Suppressor macrophage treated with lipopolysaccharide for 1 hour (primary cell): ENCODE measurements around the gene ANK3.

Source experiments
- DNase-seq, 3 donors: peaks; one replicate each; pipeline ENCODE4 v3.0.0-alpha.2; 2020 to 2022

Gene ANK3

GRCh38 chr10:60169111-60169510 lies 220.6 kb downstream of the ANK3 start:
- no peak for DNase-seq

DNA sequence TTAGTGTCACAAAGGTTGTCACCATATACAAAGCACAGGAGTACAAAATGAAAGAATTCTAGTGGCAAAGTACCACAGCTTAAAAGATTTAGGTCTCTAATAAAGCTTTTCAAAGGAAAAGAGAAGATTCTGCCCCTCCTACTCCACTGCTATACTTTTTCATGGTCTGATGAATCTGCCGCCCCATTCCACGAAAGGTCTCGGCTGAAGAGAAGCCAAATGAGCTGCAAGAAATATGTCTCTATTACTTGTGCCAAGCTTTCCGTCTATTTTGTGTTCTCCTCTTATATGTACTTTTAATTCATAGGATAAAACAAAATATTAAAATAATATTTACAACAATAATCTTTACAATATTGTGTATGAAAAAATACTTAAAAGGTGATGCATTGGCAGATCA lies 222.6 kb downstream of the ANK3 start:
- DNase-seq = no peak

DNA sequence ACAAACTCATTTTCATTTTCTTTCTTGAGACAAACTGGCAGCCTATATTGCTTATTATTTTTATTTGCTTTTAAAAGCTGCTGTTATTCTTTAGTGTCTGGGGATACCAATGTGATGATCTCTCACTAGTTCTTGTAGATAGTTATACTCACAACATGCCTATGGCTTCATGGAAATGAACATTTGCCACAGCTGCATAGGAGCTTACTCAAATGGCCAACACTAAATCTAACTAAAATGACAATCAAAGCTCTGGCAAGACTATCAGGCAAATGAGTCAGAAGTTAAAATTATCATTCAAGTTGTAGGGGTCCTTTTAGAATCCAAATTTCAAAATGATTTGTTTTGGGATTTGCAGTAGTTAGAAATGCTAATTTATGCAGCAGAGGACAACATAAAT lies 225.9 kb downstream of the ANK3 start:
- DNase-seq = no peak

DNA sequence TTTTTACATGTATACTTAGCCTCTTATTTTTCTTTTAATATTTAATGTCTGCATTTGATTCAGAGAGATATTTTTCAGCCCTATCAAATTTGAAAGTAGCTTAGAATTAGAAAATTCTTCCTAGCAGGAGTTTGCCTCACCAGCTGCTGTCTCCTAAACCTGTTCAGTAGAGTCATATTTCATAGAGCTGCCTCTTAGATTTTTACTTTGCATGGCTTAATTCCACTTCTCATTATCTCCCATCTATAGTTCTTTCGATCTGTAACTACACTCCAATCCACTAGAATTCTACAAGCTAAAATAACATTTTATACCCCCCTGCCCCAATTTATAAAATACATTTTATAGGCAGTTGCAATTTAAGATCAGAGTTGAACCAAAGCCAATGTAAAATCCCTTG lies 227.0 kb downstream of the ANK3 start:
- DNase-seq = no peak

DNA sequence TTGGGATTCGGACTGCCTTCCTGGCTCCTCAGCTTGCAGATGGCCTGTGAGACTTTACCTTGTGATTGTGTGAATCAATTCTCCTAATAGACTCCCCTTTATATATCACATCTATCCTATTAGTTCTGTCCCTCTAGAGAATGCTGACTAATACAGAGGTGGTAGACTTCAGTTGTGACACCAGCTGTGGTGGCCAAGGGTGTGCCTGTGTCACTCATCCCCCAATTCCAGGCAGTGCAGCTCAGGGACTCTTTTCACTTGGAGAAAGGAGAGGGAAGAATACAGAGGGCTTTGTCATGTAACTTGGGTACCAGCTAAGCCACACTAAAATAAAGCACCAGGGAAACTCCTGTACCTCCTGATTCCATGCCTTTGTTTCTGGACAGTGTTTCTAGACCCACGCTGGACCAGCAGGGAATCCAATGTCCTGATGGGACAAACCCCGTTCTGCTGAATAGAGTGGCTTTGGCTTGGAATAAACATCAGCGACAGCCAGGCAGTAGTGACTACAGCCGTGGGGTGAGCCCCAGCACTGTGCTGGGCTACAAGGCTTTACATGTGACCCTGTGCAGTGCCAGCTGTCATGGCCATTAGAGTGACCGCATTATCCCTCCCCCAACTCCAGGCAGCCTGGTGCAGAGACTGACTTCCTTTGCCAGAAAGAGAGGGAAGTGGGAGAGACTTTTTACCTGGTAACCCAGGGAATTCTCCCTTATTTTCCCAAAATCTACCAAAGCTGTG lies 233.6 kb downstream of the ANK3 start:
- no peak for DNase-seq

DNA sequence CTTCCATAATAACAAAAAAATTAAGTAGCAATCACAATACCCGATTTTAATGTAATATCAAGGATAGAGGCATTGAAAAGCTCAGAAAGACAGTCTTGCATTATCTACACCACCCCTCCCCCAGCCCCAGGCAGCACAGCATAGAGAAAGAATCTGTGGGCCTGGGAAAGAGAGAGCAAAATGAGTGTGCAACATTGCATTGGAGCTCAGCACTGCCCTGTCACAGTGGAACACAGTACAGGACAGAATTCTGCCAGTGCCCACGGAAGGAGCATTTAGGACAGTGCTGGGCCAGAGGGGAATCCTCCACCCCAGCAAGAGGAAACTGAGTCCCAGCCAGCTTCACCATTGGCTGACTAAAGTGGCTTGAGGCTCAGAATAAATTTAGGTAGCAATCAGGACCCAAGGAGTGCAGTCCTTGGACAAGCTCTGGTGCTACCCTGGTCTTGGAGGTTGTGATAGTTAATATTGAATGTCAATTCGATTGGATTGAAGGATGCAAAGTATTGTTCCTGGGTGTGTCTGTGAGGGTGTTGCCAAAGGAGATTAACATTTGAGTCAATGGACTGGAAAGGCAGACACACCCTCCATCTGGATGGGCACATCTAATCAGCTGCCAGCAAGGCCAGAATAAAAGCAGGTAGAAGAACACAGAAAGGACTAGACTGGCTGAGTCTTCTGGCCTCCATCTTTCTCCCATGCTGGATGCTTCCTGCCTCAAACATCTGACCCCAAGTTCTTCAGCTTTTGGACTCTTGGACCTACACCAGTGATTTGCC lies 234.4 kb downstream of the ANK3 start:
- no peak for DNase-seq

DNA sequence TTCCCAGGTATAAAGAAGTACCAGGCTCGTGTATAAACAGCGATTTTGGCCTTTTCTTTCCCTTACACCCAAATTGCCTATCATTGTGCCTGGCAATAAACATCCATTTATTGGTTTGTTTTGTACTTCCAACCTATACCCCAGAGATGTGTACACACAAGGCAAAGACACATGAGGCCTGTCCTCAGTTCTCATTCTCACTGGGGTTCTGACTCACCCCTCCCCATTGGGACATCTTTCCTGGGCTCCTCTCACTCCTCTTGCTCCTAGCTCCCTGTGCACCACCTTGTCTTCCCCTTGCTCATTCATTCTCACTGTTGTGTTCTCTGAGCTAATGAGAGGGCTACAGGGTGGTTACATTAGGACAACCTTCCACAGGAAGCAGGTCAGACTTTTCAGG lies 240.7 kb downstream of the ANK3 start:
- no peak for DNase-seq

GRCh38 chr10:60148266-60148840 lies 241.3 kb downstream of the ANK3 start:
- no peak for DNase-seq

- no peak for DNase-seq
Measured at GRCh38 chr10:60147576-60148265, 242.0 kb downstream of the ANK3 start.

DNA sequence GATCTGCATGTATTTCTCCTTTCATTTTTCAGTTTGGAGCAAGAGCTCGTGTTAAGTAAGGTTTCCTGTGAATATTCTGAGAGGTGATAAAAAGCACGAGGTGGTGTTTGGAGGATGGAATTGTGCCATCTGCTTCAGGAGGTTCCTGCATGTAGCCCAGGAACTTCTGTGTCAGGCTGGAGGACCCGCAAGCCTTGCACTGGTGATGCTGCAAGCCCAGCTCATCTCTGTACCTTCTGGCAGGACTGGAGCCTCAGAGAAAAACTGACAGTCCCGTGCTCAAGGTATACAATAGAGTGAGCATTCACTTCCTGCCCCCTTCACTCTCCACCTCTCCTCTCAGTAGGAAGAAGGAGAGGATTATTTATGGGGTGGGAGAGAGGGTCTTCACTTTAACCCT lies 242.7 kb downstream of the ANK3 start:
- no peak for DNase-seq

DNA sequence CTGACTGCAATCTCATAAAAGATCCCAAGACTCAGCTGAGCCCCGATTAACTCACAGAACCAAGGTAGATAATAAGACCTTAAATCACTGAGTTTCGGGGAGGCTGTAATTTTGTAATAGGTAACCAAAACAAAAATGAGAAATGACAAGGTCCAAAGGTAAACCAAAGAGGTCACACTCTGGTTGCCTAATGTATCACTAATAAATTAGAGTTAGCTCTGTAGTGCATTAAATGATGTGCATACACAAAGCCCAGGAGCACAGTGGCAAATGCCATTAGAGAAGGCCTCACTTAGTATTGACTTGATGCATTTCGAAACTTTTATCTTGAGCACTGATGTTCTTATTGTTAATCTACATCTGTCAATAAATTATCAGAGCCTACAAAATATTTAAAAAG lies 245.6 kb downstream of the ANK3 start:
- no peak for DNase-seq

DNA sequence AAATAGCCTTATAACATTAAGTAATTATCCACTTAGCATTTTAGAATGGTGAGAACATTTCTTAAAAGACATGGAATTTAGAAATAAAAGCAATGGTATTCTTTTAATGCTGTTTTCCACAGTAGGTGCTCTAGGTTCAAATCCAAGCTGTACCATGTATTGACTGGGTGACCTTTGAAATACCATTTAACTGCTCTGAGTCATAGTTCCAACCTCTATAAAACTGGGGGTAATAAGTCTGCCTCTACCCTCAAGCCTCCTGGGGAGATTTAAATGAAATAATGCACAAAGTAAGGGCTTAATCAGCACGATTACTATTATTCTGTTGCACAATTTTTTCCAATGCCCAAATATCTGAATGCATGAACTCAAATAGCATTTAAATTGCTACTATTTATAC lies 246.9 kb downstream of the ANK3 start:
- DNase-seq = no peak

GRCh38 chr10:60141896-60142559 lies 247.6 kb downstream of the ANK3 start:
- DNase-seq = no peak

- DNase-seq = no peak
Measured at GRCh38 chr10:60140651-60141632, 248.7 kb downstream of the ANK3 start.

DNA sequence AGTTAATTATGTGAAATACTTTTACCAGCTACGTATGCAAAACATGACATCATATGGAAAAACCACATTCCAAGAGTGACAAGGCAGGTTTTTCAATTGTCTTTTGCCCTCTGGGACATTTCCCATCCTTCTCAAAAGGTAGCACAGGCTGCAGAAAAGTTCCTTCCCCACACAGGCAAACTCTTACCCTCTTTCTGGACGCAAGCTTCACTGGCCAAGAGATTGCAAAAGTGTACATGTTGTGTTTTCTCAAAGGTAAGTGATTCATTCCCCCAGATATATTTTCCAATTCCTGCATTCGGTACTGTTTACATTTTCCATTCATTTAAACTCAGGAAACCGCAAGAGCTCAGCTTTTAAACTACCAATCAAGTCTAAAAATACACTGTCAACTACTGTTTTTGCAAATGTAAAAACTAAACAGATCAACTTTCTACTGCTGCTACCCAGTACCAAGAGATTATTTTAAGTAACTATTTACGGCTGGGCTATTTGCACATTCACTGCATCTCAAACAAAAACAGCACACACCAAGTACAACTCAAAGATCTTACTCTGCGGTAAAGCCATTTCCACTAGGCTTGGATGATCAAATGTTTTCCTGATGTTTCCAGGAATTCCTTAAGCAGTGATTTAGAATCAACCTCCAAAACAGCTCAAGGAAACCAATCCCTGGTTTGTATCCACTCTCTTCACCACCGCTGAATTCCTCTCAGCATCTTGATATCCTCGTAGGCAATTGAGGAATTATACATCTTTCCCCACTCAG lies 249.7 kb downstream of the ANK3 start:
- no peak for DNase-seq

DNA sequence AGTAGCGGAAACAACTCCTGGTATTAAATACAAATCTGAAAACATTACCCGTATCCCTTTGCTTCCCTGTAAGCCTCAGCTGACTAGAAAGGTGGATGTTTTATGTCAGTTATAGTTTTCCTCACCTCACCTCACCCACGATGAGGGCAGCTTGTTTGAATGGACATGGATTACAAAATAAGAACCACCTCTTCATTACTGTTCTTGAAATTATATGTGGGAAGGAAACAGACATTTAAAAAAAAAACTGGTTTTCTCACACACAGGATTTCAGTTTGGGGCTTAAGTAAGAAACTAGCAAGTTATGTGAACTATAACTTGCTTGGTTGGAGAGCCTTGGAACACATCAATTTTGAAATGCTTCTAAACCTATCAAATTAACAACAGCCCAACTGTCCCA lies 250.4 kb downstream of the ANK3 start:
- no peak for DNase-seq

DNA sequence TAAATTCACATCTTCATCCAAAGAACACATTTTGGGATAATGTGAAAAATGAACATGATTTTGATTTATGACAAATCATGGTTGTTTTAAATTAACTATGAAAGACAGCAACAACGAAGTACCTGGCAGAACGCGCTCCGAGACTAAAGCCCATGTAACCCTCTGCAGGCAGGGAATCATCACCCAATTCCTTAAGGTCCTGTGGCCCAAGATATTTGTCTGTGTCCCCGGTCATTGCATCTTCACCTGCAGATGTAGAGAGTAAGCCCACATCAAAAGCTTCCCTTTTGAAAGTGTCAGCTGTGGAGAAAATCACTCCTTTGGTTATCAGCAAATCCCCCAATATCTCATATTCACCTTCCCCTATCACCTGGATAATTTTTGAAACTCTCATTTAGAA lies 250.8 kb downstream of the ANK3 start:
- no peak for DNase-seq

DNA sequence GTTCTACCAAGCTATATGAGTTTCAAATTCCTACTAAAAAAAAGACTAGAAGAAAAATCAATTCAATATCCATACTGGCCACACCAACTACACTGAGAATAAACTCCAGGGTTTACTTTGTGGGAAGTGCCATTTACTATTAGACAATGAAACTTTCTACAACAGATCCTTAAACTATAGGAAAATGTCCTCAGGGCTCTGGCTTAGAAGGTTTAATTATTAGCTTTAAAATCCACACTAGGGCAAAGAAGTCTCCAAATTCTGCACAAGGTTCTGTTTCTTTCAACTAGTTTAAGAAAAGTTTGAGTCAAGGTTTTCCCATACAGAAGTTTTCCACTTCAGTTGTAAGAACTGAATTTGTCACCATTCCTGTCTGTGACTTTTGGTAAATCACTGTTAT lies 251.6 kb downstream of the ANK3 start:
- no peak for DNase-seq

- no peak for DNase-seq
Measured at GRCh38 chr10:60137292-60137992, 252.2 kb downstream of the ANK3 start.

GRCh38 chr10:60135020-60135419 lies 254.7 kb downstream of the ANK3 start:
- no peak for DNase-seq
